ENCODE measurements around the gene ZNF76.

DNA sequence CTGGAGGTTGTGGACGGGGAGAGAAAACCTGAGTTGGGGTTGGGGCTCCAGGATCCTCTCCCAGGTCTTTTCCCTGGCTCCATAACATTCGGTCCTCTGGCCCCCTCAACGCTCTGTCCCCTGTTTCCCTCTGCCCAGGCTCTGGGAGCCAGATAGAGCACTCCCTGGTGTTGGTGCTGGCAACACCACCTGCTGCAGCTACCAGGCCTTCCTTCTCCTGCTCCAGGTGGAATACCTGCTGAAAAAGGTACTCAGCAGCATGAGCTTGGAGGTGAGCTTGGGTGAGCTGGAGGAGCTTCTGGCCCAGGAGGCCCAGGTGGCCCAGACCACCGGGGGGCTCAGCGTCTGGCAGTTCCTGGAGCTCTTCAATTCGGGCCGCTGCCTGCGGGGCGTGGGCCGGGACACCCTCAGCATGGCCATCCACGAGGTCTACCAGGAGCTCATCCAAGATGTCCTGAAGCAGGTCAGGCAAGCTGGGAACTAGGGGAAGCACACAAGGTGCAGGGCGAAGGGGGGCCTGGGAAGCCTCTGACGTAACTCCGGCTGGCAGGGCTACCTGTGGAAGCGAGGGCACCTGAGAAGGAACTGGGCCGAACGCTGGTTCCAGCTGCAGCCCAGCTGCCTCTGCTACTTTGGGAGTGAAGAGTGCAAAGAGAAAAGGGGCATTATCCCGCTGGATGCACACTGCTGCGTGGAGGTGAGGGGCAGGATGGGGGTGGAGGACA lies 52.7 kb downstream of the ZNF76 start:
- TF ChIP-seq, protein P1, sequence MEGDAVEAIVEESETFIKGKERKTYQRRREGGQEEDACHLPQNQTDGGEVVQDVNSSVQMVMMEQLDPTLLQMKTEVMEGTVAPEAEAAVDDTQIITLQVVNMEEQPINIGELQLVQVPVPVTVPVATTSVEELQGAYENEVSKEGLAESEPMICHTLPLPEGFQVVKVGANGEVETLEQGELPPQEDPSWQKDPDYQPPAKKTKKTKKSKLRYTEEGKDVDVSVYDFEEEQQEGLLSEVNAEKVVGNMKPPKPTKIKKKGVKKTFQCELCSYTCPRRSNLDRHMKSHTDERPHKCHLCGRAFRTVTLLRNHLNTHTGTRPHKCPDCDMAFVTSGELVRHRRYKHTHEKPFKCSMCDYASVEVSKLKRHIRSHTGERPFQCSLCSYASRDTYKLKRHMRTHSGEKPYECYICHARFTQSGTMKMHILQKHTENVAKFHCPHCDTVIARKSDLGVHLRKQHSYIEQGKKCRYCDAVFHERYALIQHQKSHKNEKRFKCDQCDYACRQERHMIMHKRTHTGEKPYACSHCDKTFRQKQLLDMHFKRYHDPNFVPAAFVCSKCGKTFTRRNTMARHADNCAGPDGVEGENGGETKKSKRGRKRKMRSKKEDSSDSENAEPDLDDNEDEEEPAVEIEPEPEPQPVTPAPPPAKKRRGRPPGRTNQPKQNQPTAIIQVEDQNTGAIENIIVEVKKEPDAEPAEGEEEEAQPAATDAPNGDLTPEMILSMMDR (IDR thresholded peaks at IDR 0.05; ENCODE audit: low read depth, low read length) = no peak
- TF ChIP-seq EZH2phosphoT487 (IDR thresholded peaks at IDR 0.05; ENCODE audit: low read depth) = no peak

Measured in OCI-LY3 (cell line).